PC-9 (cell line): ENCODE measurements around the gene S100A14. TPM values are rescaled to one million over a fixed set of nuclear protein-coding genes. Genes with fewer than 3 reads are reported as not detected.

Experiments
- BruUV-seq: library from RNA; stranded (reverse); fragments of 400-500 nt; replicated peaks from 2 replicates; lab custom pipeline; 2021; lab: Mats Ljungman, UMichigan
- CTCF ChIA-PET: fragments of 300-600 bp; sonication (Branson Sonifier 250); formaldehyde crosslinking; loops from one replicate; lab custom pipeline; 2022; ENCODE audit warnings: antibody characterized with exemption; lab: Charles Lee
- POLR2A ChIA-PET: fragments of 300-600 bp; sonication (Branson Sonifier 250); formaldehyde crosslinking; loops from one replicate; lab custom pipeline; 2022; ENCODE audit warnings: antibody characterized with exemption; ENCODE audit not compliant: unreplicated experiment; lab: Charles Lee
- DNase-seq, 2 experiments: peaks; one replicate each; pipeline versions ENCODE4 v3.0.0 to v3.0.0-alpha.2; 2015 to 2022; ENCODE audit warnings: mixed read lengths in 1 of 2
- H2AFZ ChIP-seq: fragments of 200-600 bp; sonication (generic); 2 replicates; pipeline ENCODE4 v1.8.1; 2017; ENCODE audit warnings: antibody characterized with exemption
- H3F3A ChIP-seq: fragments of 200-600 bp; sonication (generic); 2 replicates; pipeline ENCODE4 v1.8.1; 2017; ENCODE audit warnings: antibody characterized with exemption, mild to moderate bottlenecking, low read depth; ENCODE audit not compliant: insufficient read depth
- H3K27ac ChIP-seq: fragments of 200-600 bp; sonication (generic); 2 replicates; pipeline ENCODE4 v1.6.1; 2016; ENCODE audit warnings: mixed run types
- H3K27me3 ChIP-seq: fragments of 200-600 bp; sonication (generic); 2 replicates; pipeline ENCODE4 v1.6.1; 2016; ENCODE audit warnings: low read depth, mixed run types; ENCODE audit not compliant: insufficient read depth
- H3K36me3 ChIP-seq: fragments of 200-600 bp; sonication (generic); 2 replicates; pipeline ENCODE4 v1.6.1; 2016; ENCODE audit warnings: low read depth, mixed run types
- H3K4me1 ChIP-seq: fragments of 200-600 bp; sonication (generic); replicated peaks from 2 replicates; pipeline ENCODE4 v1.6.1; 2016; ENCODE audit warnings: mixed run types; ENCODE audit not compliant: insufficient read depth
- H3K4me2 ChIP-seq: fragments of 200-600 bp; sonication (generic); 2 replicates; pipeline ENCODE4 v1.6.1; 2017; ENCODE audit warnings: mixed run types
- H3K4me3 ChIP-seq: fragments of 200-600 bp; sonication (generic); 2 replicates; pipeline ENCODE4 v1.6.1; 2016; ENCODE audit warnings: mixed run types
- H3K79me2 ChIP-seq: fragments of 200-600 bp; sonication (generic); 2 replicates; pipeline ENCODE4 v1.6.1; 2017; ENCODE audit warnings: low read depth, mixed run types
- H3K9me2 ChIP-seq: fragments of 200-600 bp; sonication (generic); 2 replicates; pipeline ENCODE4 v1.8.1; 2017; ENCODE audit warnings: mild to moderate bottlenecking; ENCODE audit not compliant: insufficient read depth
- H3K9me3 ChIP-seq: fragments of 200-600 bp; sonication (generic); 2 replicates; pipeline ENCODE4 v1.8.1; 2016; ENCODE audit warnings: low read depth; ENCODE audit not compliant: insufficient read depth
- H4K20me1 ChIP-seq: fragments of 200-600 bp; sonication (generic); 2 replicates; pipeline ENCODE4 v1.8.1; 2017; ENCODE audit not compliant: insufficient read depth
- CTCF ChIP-seq: fragments of 200-600 bp; sonication (generic); conservative IDR thresholded peaks from 2 replicates; pipeline ENCODE4 v1.6.1; 2017; ENCODE audit warnings: mixed run types, antibody characterized with exemption, mild to moderate bottlenecking, moderate library complexity
- EZH2 ChIP-seq: fragments of 200-600 bp; sonication (generic); IDR thresholded peaks from 2 replicates; pipeline ENCODE4 v1.8.0; 2017; ENCODE audit warnings: antibody characterized with exemption, low read depth
- intact Hi-C: fragments of 100-400 bp; cut with micrococcal nuclease; formaldehyde crosslinking; loops from one replicate; pipeline ENCODE4 v1.10.0; 2022; ENCODE audit not compliant: unreplicated experiment
- total RNA-seq: library from RNA; stranded (reverse); gene quantifications from 2 replicates; pipeline ENCODE4 v1.2.3, GENCODE V29; 2021

S100A14 gene
- total RNA-seq, 1 experiment from 2014 or later: 411 TPM

GRCh38 chr1:153613406-153613805 is 2.7 kb downstream of the S100A14 start:
- peak overlapping the region; percentile 89; the same call in 1 of the 2 replicates for H3K4me3 ChIP-seq
- no peaks in the 10 kb centered on the region for H3K9me3 ChIP-seq
- peaks cover 49% of the 10 kb centered on the region for H3F3A ChIP-seq
- H3K9me2 ChIP-seq: no peaks in the 10 kb centered on the region
- CTCF ChIA-PET: interaction anchor here (1.1 to 2.6 kb wide), 3 partner anchors 14 to 41 kb away, joined by 6 to 19 read pairs (median 8); partner anchors contain the start of gene S100A13
- peak overlapping the region; percentile 84 for H3K4me2 ChIP-seq
- peak overlapping the region; percentile 78 for H3K27ac ChIP-seq
- DNase-seq: no peak
- no peak overlapping the region for H2AFZ ChIP-seq
- H3K79me2 ChIP-seq: peaks cover 56% of the 10 kb centered on the region
- BruUV-seq: no TSS peak
- no peak for TF ChIP-seq EZH2
- TF ChIP-seq CTCF: no peak
- H4K20me1 ChIP-seq: no peaks in the 10 kb centered on the region
- no peaks in the 10 kb centered on the region for H3K27me3 ChIP-seq
- intact Hi-C loops: loop anchor here (1.0 kb wide), 1 partner anchor 20 kb away; no protein-coding TSS in a partner anchor
- POLR2A ChIA-PET: interaction anchor here (0.6 to 1.4 kb wide), 8 partner anchors 14 to 78 kb away, joined by 3 to 48 read pairs (median 4); partner anchors contain the start of genes CHTOP, S100A1, S100A13 and S100A5
- peaks cover 67% of the 10 kb centered on the region for H3K4me1 ChIP-seq
- H3K36me3 ChIP-seq: peaks cover 6% of the 10 kb centered on the region

- Histone ChIP-seq H3K4me3 (peak within 1 kb of the TSS; percentile 89), H2AFZ (no peak within 1 kb of the TSS), H3K9me3 (no peaks in the 10 kb centered on the region), H4K20me1 (no peaks in the 10 kb centered on the region), H3K27me3 (no peaks in the 10 kb centered on the region), H3K9me2 (no peaks in the 10 kb centered on the region), H3K27ac (peak within 1 kb of the TSS; percentile 78), H3K4me1 (peaks cover 73% of the 10 kb centered on the region), H3K36me3 (peaks cover 6% of the 10 kb centered on the region), H3F3A (peaks cover 47% of the 10 kb centered on the region), H3K79me2 (peaks cover 56% of the 10 kb centered on the region), H3K4me2 (peak within 1 kb of the TSS; percentile 88)
- no TSS peak for BruUV-seq
- peak; percentile 86 to 91 for DNase-seq
- ChIA-PET POLR2A (interaction anchor here (0.6 to 1.4 kb wide), 13 partner anchors 9 to 730 kb away, joined by 3 to 48 read pairs (median 4); partner anchors contain the start of genes CHTOP, S100A1, S100A13 and S100A5), CTCF (interaction anchor here (0.6 to 2.6 kb wide), 3 partner anchors 14 to 102 kb away, joined by 4 to 19 read pairs (median 8); partner anchors contain the start of gene S100A13)
- TF ChIP-seq EZH2 (no peak), CTCF (no peak)
- intact Hi-C loops: loop anchor here (1.0 kb wide), 1 partner anchor 20 kb away; no protein-coding TSS in a partner anchor
Observed at GRCh38 chr1:153612755-153613331, 3.3 kb downstream of the S100A14 start, which contains the start of gene S100A16. Gene S100A16, minus strand, starts transcription at chr1:153613137. Its CDS starts 4,986 bp downstream, at chr1:153608151.

GRCh38 chr1:153612111-153612754 is 3.9 kb downstream of the S100A14 start:
- H2AFZ ChIP-seq: no peak overlapping the region
- H3K4me1 ChIP-seq: peaks cover 74% of the 10 kb centered on the region
- peaks cover 47% of the 10 kb centered on the region for H3F3A ChIP-seq
- no peaks in the 10 kb centered on the region for H3K9me3 ChIP-seq
- H4K20me1 ChIP-seq: no peaks in the 10 kb centered on the region
- H3K27ac ChIP-seq: peak overlapping the region; percentile 78
- DNase-seq: no peak
- peak overlapping the region; percentile 89 for H3K4me3 ChIP-seq
- H3K4me2 ChIP-seq: peak overlapping the region; percentile 84
- ChIA-PET POLR2A (interaction anchor here (0.5 to 1.4 kb wide), 14 partner anchors 8 to 1116 kb away, joined by 3 to 48 read pairs (median 4); partner anchors contain the start of genes CHTOP, S100A1, S100A13 and S100A5), CTCF (interaction anchor here (0.6 to 2.6 kb wide), 3 partner anchors 15 to 102 kb away, joined by 4 to 19 read pairs (median 8); partner anchors contain the start of gene S100A13)
- TF ChIP-seq CTCF (no peak), EZH2 (no peak)
- peaks cover 62% of the 10 kb centered on the region for H3K79me2 ChIP-seq
- intact Hi-C loops: no loop called here
- no peaks in the 10 kb centered on the region for H3K9me2 ChIP-seq
- peaks cover 10% of the 10 kb centered on the region for H3K36me3 ChIP-seq
- H3K27me3 ChIP-seq: no peaks in the 10 kb centered on the region
- BruUV-seq: no TSS peak
